A673 (cell line): ENCODE results near the gene MTM1.

Experiments used
- EZH2 ChIP-seq: fragments of 200-600 bp; sonication (generic); IDR thresholded peaks from 2 replicates; pipeline ENCODE4 v1.6.1; 2017; ENCODE audit warnings: borderline replicate concordance, low read depth, mild to moderate bottlenecking, mixed read lengths, antibody characterized with exemption, low read length; ENCODE audit not compliant: poor library complexity, severe bottlenecking
- TF ChIP-seq, protein P1 (sequence below): fragments of 300-800, 200-600 bp; sonication (generic); conservative IDR thresholded peaks from 2 replicates; pipeline ENCODE4 v1.5.1; 2017; ENCODE audit warnings: low read depth, mild to moderate bottlenecking, antibody characterized with exemption, low read length, moderate library complexity, mixed read lengths

DNA sequence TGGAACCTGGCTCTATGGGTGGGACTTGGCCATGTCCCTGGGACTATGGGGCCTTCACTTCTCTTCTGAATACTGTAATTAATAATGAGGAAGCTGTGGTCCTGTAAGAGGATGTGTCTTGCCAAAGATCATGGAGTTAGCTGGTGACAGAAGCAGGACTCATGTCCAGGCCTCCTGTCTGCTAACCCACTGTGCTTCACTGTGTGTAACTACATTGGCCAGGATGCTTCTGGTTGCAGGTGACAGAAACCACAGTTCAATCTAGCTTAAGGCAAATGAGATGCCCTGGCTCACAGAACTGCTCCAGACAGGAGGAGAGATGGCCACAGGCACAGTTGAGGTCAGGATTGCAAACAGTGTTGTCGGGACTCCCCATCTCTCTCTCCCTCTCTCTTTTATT is 127.9 kb downstream of the MTM1 start:
- TF ChIP-seq, protein P1, sequence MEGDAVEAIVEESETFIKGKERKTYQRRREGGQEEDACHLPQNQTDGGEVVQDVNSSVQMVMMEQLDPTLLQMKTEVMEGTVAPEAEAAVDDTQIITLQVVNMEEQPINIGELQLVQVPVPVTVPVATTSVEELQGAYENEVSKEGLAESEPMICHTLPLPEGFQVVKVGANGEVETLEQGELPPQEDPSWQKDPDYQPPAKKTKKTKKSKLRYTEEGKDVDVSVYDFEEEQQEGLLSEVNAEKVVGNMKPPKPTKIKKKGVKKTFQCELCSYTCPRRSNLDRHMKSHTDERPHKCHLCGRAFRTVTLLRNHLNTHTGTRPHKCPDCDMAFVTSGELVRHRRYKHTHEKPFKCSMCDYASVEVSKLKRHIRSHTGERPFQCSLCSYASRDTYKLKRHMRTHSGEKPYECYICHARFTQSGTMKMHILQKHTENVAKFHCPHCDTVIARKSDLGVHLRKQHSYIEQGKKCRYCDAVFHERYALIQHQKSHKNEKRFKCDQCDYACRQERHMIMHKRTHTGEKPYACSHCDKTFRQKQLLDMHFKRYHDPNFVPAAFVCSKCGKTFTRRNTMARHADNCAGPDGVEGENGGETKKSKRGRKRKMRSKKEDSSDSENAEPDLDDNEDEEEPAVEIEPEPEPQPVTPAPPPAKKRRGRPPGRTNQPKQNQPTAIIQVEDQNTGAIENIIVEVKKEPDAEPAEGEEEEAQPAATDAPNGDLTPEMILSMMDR = no peak
- TF ChIP-seq EZH2 = no peak
